GM12864 (cell line): ENCODE data around the gene OGFR.

ENCODE experiments used
- DNase-seq: peaks from one replicate; pipeline ENCODE4 v3.0.0-alpha.2; 2011; ENCODE audit warnings: low read depth
- H3K4me3 ChIP-seq: 2 replicates; pipeline ENCODE4 v1.5.1; 2011; ENCODE audit warnings: mild to moderate bottlenecking, low read depth, low read length, control low read depth
- TF ChIP-seq, protein P1 (sequence below): IDR thresholded peaks from 2 replicates; pipeline ENCODE4 v1.5.1; 2011; ENCODE audit warnings: low read depth, mild to moderate bottlenecking, moderate library complexity, low read length, control low read depth, inconsistent platforms; ENCODE audit errors: missing control alignments

The OGFR gene

DNA sequence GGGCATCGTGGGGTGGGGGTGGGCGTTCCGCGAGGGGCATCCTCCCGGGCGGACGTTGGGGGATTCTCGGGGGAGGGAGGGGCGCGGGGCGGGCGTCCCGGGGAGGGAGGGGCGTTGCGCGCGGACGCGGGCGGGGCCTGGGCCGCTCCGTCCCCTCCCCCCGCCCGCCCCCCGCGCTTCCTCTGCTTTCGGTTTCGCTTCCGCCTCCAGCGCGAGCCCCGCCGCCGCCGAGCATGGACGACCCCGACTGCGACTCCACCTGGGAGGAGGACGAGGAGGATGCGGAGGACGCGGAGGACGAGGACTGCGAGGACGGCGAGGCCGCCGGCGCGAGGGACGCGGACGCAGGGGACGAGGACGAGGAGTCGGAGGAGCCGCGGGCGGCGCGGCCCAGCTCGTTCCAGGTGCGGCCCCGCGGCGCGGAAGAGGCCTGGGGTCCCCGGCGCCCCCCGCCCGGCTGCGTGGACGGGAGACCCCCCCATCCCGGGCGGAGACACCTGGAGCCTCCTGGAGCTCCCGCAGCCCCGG, at the start of gene OGFR:
TSS of gene OGFR (plus strand) at position 209 of the 528 bp plus-strand sequence. CDS start at position 234, 25 bp downstream.
- peak within 1 kb of the TSS; percentile 90 for H3K4me3 ChIP-seq
- DNase-seq, result no peak
- TF ChIP-seq, protein P1, sequence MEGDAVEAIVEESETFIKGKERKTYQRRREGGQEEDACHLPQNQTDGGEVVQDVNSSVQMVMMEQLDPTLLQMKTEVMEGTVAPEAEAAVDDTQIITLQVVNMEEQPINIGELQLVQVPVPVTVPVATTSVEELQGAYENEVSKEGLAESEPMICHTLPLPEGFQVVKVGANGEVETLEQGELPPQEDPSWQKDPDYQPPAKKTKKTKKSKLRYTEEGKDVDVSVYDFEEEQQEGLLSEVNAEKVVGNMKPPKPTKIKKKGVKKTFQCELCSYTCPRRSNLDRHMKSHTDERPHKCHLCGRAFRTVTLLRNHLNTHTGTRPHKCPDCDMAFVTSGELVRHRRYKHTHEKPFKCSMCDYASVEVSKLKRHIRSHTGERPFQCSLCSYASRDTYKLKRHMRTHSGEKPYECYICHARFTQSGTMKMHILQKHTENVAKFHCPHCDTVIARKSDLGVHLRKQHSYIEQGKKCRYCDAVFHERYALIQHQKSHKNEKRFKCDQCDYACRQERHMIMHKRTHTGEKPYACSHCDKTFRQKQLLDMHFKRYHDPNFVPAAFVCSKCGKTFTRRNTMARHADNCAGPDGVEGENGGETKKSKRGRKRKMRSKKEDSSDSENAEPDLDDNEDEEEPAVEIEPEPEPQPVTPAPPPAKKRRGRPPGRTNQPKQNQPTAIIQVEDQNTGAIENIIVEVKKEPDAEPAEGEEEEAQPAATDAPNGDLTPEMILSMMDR, result no peak

- TF ChIP-seq, protein P1, result no peak
- no peak overlapping the region for H3K4me3 ChIP-seq
- DNase-seq, result no peak
These were observed 49.7 kb upstream of the OGFR start for GRCh38 chr20:62754991-62755356.

DNA sequence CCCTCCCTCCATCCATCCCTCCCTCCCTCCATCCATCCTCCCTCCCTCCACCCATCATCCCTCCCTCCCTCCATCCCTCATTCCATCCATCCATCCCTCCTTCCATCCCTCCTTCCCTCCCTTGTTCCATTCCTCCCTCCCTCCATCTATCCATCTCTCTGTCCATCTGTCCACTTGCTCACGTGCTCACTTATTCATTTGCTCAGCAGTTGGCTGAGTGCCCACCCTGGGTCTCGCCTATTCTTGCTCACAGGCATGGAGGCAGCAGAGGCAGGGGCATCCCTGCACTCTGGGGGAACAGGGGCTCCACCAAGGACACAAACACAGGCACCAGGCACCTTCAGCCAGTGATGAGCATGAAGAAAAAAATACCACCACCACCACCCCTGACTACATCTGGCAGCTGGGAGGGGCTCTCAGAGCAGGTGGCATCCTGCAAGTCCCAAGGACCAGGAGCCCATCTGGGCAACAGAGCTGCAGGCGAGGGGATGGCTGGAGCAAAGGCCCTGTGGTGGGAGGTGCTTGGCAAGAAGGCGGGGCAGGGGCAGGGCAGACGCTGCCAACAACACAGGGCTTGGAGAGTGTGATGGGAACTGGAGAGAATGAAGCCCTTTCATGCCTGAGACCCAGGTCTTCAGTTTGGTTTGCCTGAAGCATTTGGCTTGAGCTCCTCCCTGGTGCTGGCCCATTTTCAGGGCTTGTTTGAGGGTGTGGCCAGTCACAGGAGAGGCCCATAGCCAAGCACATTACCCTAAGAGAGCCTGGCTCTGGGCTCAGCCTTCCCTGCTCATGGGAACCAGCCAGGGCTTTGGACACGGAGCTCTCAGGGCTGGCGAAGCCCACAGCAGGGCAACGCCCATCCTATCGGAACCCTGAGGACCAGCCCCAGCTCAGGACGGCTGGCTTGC, 48.6 kb upstream of the OGFR start:
- no peak overlapping the region for H3K4me3 ChIP-seq
- DNase-seq, result no peak
- TF ChIP-seq, protein P1, result no peak

GRCh38 chr20:62758226-62758912, 46.3 kb upstream of the OGFR start:
- DNase-seq, result no peak
- TF ChIP-seq, protein P1, result no peak
- H3K4me3 ChIP-seq, result no peak overlapping the region

GRCh38 chr20:62759981-62760431, 44.6 kb upstream of the OGFR start:
- no peak for DNase-seq
- H3K4me3 ChIP-seq, result no peak overlapping the region
- TF ChIP-seq, protein P1, result no peak

GRCh38 chr20:62760471-62760855, 44.2 kb upstream of the OGFR start:
- TF ChIP-seq, protein P1, result no peak
- no peak for DNase-seq

More at GRCh38 chr20:62760471-62760855, 44.2 kb upstream of the OGFR start:
- no peak overlapping the region for H3K4me3 ChIP-seq
